HG02840 (cell line): ENCODE measurements around the gene SULF2.

Source experiments
- ATAC-seq: cut with Tn5 transposase; IDR thresholded peaks from one replicate; pipeline ENCODE4 v1.9.1; 2021; ENCODE audit warnings: mild to moderate bottlenecking, moderate library complexity, moderate number of reproducible peaks; ENCODE audit not compliant: unreplicated experiment, low FRiP score

Gene SULF2

GRCh38 chr20:47662483-47663353 is 122.6 kb downstream of the SULF2 start:
- no peak for ATAC-seq

- no peak for ATAC-seq
Measured at GRCh38 chr20:47661714-47662113, 123.6 kb downstream of the SULF2 start.

GRCh38 chr20:47660983-47661700 is 124.1 kb downstream of the SULF2 start:
- no peak for ATAC-seq

GRCh38 chr20:47660602-47660905 is 124.7 kb downstream of the SULF2 start:
- ATAC-seq = no peak

GRCh38 chr20:47659904-47660601 is 125.2 kb downstream of the SULF2 start:
- ATAC-seq = no peak

- no peak for ATAC-seq
Measured at GRCh38 chr20:47656318-47656717, 129.0 kb downstream of the SULF2 start.

GRCh38 chr20:47655635-47656034 is 129.6 kb downstream of the SULF2 start:
- ATAC-seq = no peak

- ATAC-seq = no peak
Measured at GRCh38 chr20:47654370-47654769, 130.9 kb downstream of the SULF2 start.

- no peak for ATAC-seq
Measured at GRCh38 chr20:47653869-47654268, 131.4 kb downstream of the SULF2 start.

- ATAC-seq = no peak
Measured at GRCh38 chr20:47652794-47653193, 132.5 kb downstream of the SULF2 start.

- no peak for ATAC-seq
Measured at GRCh38 chr20:47652301-47652700, 133.0 kb downstream of the SULF2 start.

GRCh38 chr20:47648943-47649342 is 136.3 kb downstream of the SULF2 start:
- no peak for ATAC-seq

GRCh38 chr20:47647994-47648393 is 137.3 kb downstream of the SULF2 start:
- no peak for ATAC-seq

GRCh38 chr20:47645632-47646031 is 139.6 kb downstream of the SULF2 start:
- ATAC-seq = no peak

GRCh38 chr20:47642624-47643023 is 142.7 kb downstream of the SULF2 start:
- ATAC-seq = no peak

- ATAC-seq = no peak
Measured at GRCh38 chr20:47642118-47642517, 143.2 kb downstream of the SULF2 start.

- no peak for ATAC-seq
Measured at GRCh38 chr20:47638851-47639250, 146.4 kb downstream of the SULF2 start.

GRCh38 chr20:47635256-47635655 is 150.0 kb downstream of the SULF2 start:
- ATAC-seq = no peak

GRCh38 chr20:47631078-47631477 is 154.2 kb downstream of the SULF2 start:
- no peak for ATAC-seq

- no peak for ATAC-seq
Measured at GRCh38 chr20:47629907-47630306, 155.4 kb downstream of the SULF2 start.

- no peak for ATAC-seq
Measured at GRCh38 chr20:47627540-47627939, 157.7 kb downstream of the SULF2 start.
